GM19238 (cell line): ENCODE data around the gene KCNAB2.
A peak's percentile ranks its signal among the peaks of the same experiment; 100 is the strongest.
"Not testable (repeated sequence)": the region's sequence is repeated elsewhere in the genome, so short reads cannot be mapped to it uniquely, and the experiment has no call there.

Experiments
- DNase-seq: peaks from one replicate; pipeline ENCODE4 v3.0.0; 2011; ENCODE audit warnings: low spot score; ENCODE audit not compliant: insufficient read length

The KCNAB2 gene

GRCh38 chr1:6009120-6010040 is 36.3 kb upstream of the KCNAB2 start:
- no peak for DNase-seq

- DNase-seq = no peak
Observed at GRCh38 chr1:6010554-6010953, 35.1 kb upstream of the KCNAB2 start.

GRCh38 chr1:6011161-6011945 is 34.3 kb upstream of the KCNAB2 start:
- no peak for DNase-seq

DNA sequence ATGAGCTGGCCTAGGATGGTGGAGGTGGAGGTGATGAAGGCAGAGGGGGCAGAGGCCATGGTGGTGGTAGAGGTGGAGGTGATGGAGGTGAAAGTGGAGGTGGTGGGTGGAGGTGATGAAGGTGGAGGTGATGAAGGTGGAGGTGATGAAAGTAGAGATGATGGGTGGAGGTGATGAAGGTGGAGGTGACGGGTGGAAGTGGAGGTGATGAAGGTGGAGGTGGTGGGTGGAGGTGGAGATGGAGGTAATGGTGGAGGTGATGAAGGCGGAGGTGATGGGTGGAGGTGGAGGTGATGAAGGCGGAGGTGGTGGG is 33.8 kb upstream of the KCNAB2 start:
- DNase-seq = no peak

- no peak for DNase-seq
Observed at GRCh38 chr1:6012529-6013318, 33.0 kb upstream of the KCNAB2 start.

DNA sequence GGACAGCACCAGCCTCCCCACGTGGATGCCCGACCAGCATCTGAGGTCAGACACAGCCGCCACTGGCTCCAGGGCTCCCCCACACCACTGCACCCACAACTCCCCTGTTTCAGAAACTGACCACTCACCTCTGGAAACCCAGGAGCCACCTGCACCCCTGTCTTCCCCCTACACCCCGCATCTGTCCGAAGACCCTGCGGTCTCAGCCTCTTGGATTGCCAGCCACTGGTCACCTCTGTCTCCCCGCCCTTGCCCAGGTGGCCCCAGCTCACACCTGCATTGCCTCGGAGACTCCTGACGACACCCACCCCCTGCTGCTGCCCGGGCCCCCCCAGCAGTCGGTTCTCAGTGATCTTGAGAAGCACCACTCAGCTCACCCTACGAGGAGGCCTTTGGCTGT is 32.2 kb upstream of the KCNAB2 start:
- no peak for DNase-seq

DNA sequence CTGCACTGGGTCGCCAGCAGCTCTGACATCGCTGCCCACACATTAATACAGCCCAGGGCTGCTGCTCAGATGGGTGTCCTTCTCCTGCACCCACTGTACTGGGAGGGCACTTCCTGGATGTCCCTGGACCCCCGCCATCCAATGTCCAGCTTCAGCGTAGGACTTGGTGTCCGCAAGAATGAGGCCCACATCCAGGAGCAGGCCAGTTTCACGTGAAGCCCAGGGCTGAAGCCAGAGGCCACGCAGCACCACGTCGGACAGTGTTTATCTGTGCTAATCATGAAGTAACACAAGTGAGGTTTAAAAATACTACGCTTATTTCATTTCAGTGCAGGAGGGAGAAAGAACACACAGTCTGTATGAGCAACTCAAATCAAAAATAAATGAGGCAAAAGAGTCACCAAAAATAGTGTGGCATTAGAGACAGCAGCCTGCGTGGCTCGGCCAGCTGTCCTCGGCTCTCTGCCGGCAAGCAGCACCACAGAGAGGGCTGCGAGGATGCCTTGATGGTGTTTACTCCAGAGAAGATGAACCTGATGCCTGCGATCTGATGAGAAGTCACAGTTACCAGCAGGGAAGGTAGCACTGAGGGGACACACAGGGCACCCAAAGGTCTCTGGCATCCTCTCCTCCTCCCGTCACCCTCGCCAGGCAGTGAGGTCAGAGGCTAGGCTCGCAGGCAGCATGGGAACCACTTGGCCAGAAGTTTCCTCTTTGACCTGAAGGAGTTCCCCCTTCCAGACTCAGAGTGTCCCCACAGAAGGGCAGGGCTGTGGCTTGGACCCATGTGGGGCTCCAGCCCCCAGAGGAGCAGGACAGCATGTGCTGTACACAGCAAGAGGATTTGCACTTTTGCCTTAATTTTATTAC is 31.3 kb upstream of the KCNAB2 start:
- DNase-seq = no peak

DNA sequence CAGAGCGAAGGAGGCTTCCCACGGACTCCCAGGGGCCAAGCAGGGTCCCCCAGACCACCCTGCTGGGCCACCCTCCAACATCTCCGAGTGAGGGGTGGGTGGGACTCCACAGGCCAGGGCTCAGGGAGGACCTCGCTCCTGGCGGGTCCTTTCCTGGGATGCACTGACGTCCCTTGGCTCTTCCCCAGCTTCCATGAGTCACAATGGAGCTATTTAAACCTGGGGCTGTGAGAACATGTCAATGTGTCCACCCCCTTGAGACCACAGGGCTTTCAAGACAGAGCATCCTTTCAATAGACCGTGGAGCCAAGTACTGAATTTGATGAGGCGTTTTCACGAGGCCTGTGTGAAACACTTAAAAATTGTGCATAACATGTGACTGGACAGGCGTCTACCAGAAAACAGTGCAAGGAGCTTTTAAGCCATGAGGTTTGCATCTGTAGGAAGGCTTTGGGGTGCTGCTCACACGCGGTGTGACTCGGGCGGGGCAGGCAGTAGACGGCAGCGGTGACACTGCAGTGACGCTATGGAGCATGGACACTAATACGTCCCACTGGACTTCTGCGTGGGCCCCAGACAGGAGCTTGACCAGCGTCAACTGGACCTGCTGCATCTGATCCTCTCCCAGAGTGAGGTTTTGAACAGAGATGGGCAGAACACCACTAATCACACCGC is 29.4 kb upstream of the KCNAB2 start:
- DNase-seq = no peak

DNA sequence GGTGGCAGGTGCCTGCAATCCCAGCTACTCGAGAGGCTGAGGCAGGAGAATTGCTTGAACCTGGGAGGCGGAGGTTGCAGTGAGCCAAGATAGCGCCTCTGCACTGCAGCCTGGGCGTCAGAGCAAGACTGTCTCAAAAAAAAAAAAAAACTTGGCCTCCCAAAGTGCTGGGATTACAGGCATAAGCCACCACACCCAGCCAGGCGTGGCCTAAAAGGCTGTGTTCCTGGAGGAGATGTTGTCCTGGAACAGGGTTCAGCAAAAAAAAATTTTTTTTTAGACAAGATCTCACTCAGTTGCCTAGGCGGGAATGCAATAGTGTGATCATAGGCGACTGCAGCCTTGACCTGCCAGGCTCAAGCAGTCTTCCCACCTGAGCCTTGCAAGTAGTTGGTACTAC is 28.0 kb upstream of the KCNAB2 start:
- not testable (repeated sequence) for DNase-seq

GRCh38 chr1:6019166-6019845 is 26.4 kb upstream of the KCNAB2 start:
- DNase-seq = no peak

DNA sequence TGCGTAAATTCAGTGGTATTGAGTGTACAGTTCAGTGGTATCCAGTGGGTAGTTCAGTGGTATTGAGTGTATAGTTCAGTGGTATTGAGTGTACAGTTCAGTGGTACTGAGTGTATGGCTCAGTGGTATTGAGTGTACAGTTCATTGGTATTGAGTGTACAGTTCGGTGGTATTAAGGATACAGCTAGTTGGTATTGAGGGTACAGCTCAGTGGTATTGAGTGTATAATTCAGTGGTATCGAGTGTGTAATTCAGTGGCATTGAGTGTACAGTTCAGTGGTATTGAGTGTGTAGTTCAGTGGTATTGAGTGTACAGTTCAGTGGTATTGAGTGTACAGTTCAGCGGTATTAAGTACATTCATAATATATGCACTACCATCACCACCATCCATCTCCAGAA is 23.5 kb upstream of the KCNAB2 start:
- no peak for DNase-seq

- DNase-seq = no peak
Observed at GRCh38 chr1:6023346-6023745, 22.3 kb upstream of the KCNAB2 start.

DNA sequence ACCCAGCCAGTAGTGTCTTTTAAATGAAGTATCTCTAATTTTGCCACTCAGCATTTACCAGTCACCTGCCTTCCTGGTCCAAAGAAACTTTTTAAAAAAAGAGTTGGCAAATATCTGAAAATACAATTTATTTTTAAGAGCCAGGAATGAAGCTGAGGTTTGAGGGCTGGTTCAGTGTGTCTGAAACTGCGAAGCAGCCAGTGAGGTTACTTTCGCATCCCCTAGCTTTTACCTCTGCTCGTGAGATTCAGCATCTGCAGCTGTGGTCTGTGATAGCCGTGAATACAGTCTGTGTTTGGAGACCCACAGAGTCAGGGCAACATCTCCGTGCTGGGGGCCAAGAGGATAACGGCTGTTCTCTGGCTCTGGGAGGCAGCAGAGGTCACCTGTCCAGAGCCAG is 21.3 kb upstream of the KCNAB2 start:
- DNase-seq = no peak

GRCh38 chr1:6025269-6026094 is 20.2 kb upstream of the KCNAB2 start:
- no peak for DNase-seq

DNA sequence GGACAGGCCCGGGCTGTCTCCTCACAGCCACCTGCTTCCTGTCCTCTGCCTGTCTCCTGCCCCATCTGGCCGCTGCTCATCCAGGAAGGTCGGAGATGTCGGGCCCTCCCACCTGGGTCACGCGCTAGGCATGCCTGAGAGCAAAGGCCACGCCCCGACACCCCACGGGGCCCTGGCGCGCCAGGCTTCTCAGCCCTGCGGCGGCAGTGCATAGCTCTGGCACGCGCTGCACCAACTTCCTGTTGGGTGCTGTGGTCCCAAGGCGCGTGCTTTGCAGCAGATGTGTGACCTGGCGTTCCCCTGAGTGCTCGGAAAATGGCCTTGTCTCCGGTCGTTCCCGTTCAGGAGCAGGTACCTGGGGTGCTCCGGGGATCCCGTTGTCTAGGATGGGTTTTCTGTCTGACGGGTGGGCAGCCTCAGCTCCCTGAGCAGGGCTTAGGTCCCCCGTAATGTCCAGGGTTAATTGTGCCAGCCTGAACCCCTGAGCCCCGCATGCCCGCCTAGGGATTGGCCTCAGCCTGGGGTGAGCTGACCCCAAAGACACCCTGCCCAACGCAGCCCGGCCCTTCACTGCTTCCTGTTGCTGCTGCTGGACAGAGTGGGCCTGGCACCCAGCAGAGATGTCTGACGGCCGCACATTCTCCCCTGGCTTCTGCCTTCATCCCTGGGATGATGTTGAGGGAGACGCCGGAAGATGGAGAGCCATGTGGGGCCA is 19.4 kb upstream of the KCNAB2 start:
- DNase-seq = peak; percentile 86

GRCh38 chr1:6027591-6027990 is 18.1 kb upstream of the KCNAB2 start:
- DNase-seq = no peak

- DNase-seq = peak; percentile 54
Observed at GRCh38 chr1:6028042-6028850, 17.4 kb upstream of the KCNAB2 start.
